DMS53 treated with DMSO at 0.1 percent for 48 hours (cell line): ENCODE measurements around the gene GARNL3.

Experiments
- DNase-seq: peaks from one replicate; lab custom pipeline; 2025; ENCODE audit not compliant: unreplicated experiment; lab: John Stamatoyannopoulos, UW

The GARNL3 gene

GRCh38 chr9:127402401-127403090 is 138.0 kb downstream of the GARNL3 start:
- DNase-seq: no peak

GRCh38 chr9:127403507-127404192 is 139.1 kb downstream of the GARNL3 start:
- no peak for DNase-seq

- no peak for DNase-seq
Measured at GRCh38 chr9:127404631-127405030, 140.1 kb downstream of the GARNL3 start.

GRCh38 chr9:127405344-127406125 is 141.0 kb downstream of the GARNL3 start:
- DNase-seq: no peak

- DNase-seq: no peak
Measured at GRCh38 chr9:127406799-127407491, 142.4 kb downstream of the GARNL3 start.

- no peak for DNase-seq
Measured at GRCh38 chr9:127407492-127407843, 142.9 kb downstream of the GARNL3 start.

- DNase-seq: no peak
Measured at GRCh38 chr9:127411122-127411521, 146.5 kb downstream of the GARNL3 start.

GRCh38 chr9:127415141-127415540 is 150.6 kb downstream of the GARNL3 start:
- no peak for DNase-seq

GRCh38 chr9:127415657-127416056 is 151.1 kb downstream of the GARNL3 start:
- DNase-seq: no peak

GRCh38 chr9:127417131-127418036 is 152.8 kb downstream of the GARNL3 start:
- DNase-seq: no peak

GRCh38 chr9:127418037-127418471 is 153.5 kb downstream of the GARNL3 start:
- DNase-seq: no peak

GRCh38 chr9:127419348-127419747 is 154.8 kb downstream of the GARNL3 start:
- DNase-seq: no peak

GRCh38 chr9:127421057-127421456 is 156.5 kb downstream of the GARNL3 start:
- DNase-seq: no peak

GRCh38 chr9:127422133-127422782 is 157.7 kb downstream of the GARNL3 start:
- DNase-seq: no peak

- no peak for DNase-seq
Measured at GRCh38 chr9:127422787-127423186, 158.2 kb downstream of the GARNL3 start.

GRCh38 chr9:127423476-127423933 is 158.9 kb downstream of the GARNL3 start:
- DNase-seq: no peak

- DNase-seq: peak; percentile 88
Measured at GRCh38 chr9:127423934-127424675, 159.5 kb downstream of the GARNL3 start, which contains the start of gene ZNF79. TSS of gene ZNF79 (plus strand) at chr9:127424382. CDS start at chr9:127424788, 406 bp downstream.

GRCh38 chr9:127424676-127424999 is 160.1 kb downstream of the GARNL3 start:
- no peak for DNase-seq

- DNase-seq: no peak
Measured at GRCh38 chr9:127426756-127427155, 162.2 kb downstream of the GARNL3 start.
